AG09319 (cell line): ENCODE measurements around the gene TFB2M.
"Not testable (repeated sequence)": the region's sequence is repeated elsewhere in the genome, so short reads cannot be mapped to it uniquely, and the experiment has no call there.

Experiments
- DNase-seq: peaks from one replicate; pipeline ENCODE4 v3.0.0-alpha.2; 2010; ENCODE audit warnings: low read depth; ENCODE audit errors: extremely low read depth
- TF ChIP-seq, protein P1 (sequence below): IDR thresholded peaks from 2 replicates; pipeline ENCODE4 v1.5.1; 2011; ENCODE audit warnings: low read depth, mild to moderate bottlenecking, inconsistent platforms, low read length, moderate library complexity

The TFB2M gene, protein sequence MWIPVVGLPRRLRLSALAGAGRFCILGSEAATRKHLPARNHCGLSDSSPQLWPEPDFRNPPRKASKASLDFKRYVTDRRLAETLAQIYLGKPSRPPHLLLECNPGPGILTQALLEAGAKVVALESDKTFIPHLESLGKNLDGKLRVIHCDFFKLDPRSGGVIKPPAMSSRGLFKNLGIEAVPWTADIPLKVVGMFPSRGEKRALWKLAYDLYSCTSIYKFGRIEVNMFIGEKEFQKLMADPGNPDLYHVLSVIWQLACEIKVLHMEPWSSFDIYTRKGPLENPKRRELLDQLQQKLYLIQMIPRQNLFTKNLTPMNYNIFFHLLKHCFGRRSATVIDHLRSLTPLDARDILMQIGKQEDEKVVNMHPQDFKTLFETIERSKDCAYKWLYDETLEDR

DNA sequence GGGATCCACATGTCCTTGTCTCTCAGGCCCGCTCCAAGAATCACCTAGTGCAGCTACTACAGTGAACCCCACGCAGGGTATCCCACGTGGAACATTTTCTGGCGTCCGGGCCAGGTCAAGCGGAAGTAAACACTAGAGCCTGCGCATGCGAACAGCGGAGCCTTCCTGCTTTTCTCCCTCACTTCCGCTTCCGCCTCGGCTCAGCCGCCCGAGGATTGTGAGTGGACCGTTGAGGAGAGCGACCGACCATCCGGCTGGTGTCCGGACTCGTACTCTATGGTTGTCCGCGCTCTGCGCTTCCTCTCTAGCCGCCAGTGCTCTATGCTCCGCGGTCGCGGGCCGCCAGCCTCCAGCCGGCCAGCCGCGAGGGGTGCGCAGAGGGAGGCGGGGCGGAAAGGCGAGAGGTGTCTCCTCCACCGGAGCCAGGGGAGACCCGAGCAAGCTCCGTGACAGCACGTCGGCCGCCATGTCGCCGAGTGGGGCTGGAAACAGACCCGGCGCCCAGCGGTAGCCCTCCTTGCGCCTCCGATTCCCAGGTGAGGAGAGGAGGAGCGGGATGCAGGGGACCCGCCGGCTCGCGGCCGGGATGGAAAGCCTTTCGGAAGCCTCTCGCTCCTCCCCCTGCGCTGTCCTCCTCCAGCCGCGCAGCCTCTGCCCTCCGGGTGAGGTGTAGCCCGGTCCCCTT is at the start of gene TFB2M, which contains the start of gene CNST:
TSS of gene TFB2M (minus strand) at position 134 of the 685 bp plus-strand sequence. CDS start at position 11, 123 bp downstream.
TSS of gene CNST (plus strand) at position 329 of the 685 bp plus-strand sequence. CDS start 25,107 bp downstream, outside the sequence.
- TF ChIP-seq, protein P1, sequence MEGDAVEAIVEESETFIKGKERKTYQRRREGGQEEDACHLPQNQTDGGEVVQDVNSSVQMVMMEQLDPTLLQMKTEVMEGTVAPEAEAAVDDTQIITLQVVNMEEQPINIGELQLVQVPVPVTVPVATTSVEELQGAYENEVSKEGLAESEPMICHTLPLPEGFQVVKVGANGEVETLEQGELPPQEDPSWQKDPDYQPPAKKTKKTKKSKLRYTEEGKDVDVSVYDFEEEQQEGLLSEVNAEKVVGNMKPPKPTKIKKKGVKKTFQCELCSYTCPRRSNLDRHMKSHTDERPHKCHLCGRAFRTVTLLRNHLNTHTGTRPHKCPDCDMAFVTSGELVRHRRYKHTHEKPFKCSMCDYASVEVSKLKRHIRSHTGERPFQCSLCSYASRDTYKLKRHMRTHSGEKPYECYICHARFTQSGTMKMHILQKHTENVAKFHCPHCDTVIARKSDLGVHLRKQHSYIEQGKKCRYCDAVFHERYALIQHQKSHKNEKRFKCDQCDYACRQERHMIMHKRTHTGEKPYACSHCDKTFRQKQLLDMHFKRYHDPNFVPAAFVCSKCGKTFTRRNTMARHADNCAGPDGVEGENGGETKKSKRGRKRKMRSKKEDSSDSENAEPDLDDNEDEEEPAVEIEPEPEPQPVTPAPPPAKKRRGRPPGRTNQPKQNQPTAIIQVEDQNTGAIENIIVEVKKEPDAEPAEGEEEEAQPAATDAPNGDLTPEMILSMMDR = no peak

DNA sequence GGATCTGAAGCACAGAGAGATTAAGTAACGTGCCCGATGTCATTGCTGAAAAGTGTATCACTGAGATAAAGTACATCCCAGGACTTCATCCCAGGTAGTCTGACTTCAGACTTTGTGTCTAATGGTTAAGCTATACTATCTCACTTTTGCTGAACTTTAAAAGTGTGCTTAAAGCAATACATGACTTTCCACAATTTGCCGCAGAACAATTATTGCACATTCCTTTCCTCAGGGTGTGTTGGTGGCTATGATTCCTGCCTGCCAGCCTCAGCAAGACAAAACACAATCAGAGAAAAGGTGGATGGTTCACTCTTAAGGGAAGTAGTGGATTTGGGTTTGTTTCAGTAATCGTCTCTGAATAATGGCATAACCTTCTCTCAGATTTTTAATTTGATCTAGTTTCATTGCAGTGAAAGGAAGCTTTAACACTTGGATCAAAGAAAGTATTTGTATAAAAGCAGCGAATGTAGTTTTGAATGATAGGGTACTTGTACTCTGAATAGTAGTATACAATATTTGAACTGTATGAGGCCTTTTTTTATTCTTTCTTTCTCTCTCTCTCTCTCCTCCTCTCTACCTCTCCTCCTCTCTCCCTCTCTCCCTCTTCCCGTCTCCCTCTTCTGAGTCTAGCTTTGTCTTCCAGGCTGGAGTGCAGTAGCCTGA is 47.2 kb upstream of the TFB2M start:
- no peak for DNase-seq
- TF ChIP-seq, protein P1 = no peak

More for the DNA sequence above, at the start of gene TFB2M, which contains the start of gene CNST:
- DNase-seq = peak; percentile 97

DNA sequence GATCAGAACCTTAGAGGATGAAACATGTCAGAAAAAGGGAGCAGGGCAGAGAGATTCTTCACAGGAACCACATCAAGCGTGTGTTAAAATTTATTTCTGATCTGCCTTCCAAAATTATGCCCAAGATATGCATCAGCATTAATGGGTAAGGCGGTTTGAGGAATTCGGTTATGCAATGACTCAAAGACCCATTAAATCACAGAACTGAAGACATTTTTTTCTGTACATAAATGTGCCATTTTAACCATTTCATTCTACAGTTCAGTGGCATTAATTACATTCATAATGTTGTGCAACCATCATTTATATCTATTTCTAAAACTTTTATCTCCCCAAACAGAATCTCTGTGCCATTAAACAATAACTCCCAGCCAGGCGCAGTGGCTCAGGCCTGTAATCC is 43.6 kb upstream of the TFB2M start:
- TF ChIP-seq, protein P1 = no peak
- DNase-seq = no peak

DNA sequence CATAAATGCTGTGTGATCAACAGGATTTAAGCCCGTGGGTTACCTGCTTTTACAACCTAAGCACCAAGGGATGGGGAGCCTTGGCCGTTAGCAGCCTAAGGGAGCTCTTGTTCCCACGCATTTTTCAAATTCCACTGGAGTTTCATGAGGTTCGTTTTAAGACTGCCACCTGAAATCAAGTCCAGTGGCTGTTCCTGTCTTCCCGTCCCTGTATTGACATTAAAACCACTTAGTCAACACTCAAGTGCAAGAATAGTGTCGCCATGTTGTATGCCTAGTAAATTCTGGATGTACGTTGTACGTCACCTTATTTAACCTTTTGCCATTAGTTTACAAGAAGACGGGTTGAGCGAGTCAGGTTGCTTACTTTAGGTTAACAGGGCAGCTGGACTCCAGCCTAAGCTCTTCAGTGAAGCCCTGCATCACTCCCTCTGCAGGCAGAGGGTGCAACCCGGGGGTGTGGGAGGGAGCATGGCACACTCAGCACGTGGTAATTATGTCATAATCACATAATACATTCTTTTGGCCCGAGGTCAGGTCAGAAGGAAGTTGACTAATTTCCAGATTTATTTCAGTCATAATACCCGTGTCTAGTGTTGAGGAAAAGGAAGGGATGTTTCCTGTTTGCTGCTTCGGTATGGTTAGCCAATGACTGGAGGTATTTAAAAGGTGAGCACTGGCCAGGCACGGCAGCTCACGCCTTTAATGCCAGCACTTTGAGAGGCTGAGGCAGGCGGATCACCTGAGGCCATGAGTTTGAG is 42.7 kb upstream of the TFB2M start:
- DNase-seq = no peak
- TF ChIP-seq, protein P1 = peak; percentile 14

DNA sequence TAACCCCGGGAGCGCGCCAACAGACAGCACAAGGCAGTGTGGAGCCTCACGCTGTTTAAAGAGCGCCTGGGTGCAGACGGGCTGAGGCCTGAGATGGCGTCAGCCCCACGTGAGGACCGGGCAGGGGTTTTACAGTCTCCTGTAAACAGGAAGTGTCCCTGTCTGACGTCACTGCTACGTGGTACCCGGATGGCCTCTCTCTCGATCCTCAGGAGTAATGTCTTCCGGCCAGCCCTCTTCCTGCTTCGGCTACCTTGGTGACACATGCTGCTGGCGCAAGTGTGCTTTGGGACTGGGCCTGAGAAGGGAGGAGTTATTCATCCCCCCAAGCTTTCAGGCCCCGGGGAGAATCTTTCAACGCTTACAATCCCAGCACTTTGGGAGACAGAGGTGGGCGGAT is 41.4 kb upstream of the TFB2M start:
- TF ChIP-seq, protein P1 = no peak
- no peak for DNase-seq

DNA sequence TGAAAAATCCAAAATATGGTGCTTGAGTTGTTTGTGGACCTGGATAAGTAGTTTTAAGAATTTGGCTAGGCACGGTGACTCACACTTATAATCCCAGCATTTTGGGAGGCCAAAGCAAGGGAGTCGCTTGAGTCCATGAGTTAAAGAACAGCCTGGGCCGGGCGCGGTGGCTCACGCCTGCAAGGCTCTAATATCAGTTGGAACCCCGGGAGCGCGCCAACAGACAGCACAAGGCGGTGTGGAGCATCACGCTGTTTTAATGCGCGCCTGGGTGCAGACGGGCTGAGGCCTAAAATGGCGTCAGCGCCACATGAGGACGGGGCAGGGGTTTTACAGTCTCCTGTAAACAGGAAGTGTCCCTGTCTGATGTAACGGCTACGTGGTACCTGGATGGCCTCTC is 39.2 kb upstream of the TFB2M start:
- DNase-seq = not testable (repeated sequence)

DNA sequence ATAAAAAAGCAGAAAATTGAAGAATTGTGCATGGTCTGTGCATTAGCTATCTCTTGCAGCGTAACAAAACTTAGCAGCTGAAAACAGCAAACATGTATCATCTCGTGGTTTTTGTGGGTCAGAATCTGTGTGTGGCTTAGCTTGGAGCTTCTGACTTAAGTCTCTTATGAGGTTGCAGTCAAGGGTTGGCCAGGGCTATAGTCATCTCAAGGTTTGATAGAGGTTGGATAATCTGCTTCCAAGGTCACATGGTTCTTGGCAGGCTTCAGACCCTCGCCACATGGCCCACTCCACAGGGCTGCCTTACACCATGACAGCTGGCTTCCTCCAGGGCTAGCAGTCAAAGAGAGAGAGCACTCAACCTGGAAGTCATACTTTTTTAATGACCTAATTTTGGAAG is 36.1 kb upstream of the TFB2M start:
- DNase-seq = no peak
- TF ChIP-seq, protein P1 = no peak
